Stimulated activated CD4-positive, alpha-beta T cell treated with anti-CD3 and anti-CD28 coated beads, Interleukin-2, amount 100 ng/mL, for 4 hours (primary cell): ENCODE data around the gene PAPSS1.

Experiments
- DNase-seq: peaks from one replicate; pipeline ENCODE4 v3.0.0-alpha.2; 2020; ENCODE audit warnings: low read depth

PAPSS1 gene

DNA sequence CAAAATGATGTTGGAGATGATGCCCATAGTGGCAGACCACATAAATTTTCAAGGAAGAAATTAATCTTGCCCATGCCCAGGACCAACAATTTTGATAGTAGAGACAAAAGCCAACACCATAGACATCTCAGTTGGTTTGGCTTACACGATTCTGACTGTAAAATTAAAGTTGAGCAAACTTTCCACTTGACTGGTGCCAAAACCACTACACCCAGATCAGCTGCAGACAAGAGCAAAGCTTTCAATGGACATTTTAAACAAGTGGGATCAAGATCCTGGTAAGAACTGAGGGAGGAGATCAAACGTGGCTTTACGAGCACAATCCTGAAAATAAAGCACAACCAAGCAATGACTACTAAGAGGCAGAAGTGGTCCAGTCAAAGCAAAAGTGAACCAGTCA is 90.7 kb downstream of the PAPSS1 start:
- no peak for DNase-seq

DNA sequence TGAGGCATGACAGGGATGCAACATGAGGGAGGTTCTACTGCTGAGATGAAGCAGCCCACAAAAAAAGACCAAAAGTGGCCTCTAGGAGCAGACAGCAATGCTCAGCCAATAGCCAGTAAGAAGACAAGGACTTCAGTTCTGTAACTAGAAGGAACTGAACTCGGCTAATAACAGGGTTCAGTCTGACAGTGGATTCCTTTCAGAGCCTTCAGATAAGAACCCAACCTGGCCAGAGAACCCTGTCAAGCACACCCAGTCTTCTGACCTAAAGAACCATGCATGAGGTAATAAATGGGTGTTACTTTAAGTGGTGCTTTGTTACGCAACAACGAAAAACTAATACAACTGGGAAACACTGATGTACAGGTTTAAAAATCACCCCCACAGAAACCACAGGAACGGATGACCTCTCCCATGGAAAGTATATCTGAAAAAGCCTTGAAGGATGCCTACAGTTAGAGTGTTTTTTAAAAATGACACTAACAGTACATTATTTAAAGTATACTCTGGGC is 94.6 kb downstream of the PAPSS1 start:
- no peak for DNase-seq

DNA sequence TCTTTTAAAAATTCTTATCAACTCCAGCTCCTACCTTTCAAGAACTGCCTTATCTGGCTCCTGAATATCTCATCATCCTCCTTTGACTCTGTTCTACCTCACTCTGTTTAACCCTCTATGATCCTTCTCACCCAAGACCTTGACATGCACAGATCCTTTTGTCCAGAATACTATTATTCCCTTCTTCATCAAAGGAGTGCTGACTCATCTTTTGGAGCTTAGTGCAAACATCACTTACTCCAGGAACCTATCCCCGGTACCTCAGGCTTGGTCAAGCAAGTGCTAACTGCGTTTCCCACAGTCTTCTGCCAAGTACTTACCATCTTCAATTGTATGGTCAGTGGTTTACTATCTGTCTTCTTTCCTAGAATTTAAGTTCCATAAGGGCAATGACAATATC is 96.0 kb downstream of the PAPSS1 start:
- DNase-seq = no peak

DNA sequence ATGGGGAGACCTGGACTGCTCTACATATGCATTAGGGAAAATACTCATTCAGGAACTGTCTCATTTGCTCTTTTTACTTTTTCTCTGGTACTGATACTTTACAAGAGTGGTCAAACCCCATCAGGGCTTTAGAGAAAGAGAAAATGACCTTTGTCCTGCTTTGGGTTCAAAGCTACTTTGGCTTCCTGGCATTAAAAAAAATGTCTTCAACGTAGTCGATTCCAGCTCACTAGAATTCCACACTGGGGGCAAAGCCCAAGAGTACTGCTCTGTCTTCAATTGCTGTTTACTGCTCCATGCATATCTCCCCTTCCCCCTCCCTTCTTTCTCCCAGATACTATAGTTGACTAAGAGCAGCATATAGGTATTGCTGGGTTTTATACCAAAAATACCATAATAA is 98.0 kb downstream of the PAPSS1 start:
- DNase-seq = no peak

DNA sequence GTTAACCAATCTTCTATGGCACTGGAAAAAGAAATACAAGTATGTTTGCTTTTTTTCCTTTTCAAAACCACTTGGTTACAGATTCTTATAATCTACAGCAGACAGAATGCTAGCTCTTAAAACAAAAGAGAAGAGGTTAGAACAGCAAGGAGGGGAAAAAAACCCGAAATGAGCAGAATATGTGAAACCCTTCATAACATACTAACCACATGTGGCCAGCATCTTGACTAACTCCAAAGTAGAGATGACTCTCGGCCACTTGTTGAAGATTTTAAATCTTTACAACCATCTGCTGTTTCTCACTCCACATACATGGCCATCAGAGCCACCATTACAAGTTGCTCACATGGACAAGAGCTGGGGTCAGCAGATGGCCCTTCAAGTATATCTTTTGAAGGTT is 100.3 kb downstream of the PAPSS1 start:
- no peak for DNase-seq

DNA sequence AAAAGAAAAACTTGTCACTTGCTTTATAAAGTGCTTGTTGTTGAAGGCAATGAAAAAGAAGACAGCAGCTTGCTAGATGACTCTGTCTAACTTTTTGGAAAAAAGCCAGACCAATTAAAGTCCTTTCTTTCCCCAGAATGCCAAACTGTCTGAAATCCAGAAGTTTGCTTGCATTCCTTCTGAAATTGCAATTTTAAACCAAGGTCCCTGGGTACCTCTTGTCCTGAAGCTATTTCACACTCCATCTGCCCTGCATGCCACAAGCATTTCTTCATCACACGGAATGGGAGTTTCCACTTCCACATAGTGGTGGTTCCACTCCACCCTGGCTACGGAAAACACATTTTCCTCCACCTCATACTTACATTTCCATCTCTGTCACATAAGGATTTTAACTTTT is 101.0 kb downstream of the PAPSS1 start:
- DNase-seq = no peak

DNA sequence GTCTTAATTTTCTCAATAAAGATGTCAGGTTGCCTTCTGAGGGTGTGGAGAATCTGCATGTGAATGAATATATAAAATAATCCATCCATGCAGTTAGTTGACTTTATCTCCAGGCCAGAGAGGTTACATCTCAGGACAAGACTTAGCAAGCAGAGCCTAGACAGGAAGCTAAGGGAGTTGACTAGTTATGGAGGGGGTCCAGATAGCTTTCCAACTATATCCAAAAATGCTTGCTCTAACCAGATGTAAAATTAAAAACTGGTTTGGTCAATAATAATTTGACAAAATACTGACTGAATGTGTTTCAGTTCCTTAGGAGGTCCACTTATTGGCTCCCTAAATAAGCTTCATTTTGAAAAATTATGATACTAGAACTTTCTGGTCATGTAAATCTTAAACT is 101.4 kb downstream of the PAPSS1 start:
- no peak for DNase-seq

DNA sequence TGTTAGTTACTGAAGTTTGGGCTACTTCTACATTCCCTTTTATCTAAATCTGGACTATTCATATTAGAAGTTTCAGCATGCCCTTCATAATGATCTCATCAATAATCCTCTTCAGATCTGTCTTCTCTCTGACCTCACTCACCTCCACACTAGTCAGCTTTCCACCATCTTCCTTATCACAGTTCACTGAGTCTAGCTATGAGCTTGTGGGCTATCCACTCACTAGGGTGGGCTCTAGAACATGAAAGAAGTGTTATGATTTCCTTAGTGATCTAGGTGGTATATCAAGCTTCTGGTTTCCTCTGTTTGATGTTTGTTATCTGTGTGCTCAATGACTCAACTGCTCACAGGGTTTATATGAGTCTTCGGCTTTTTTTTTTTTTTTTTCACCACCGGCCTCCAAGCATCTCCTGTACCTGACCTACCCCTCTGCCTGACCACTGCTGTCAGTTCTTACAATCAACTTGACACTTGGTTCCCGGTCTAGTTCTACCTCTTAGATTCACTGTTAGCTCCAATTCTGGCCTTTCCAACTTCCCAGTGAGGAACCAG is 103.1 kb downstream of the PAPSS1 start:
- DNase-seq = no peak

DNA sequence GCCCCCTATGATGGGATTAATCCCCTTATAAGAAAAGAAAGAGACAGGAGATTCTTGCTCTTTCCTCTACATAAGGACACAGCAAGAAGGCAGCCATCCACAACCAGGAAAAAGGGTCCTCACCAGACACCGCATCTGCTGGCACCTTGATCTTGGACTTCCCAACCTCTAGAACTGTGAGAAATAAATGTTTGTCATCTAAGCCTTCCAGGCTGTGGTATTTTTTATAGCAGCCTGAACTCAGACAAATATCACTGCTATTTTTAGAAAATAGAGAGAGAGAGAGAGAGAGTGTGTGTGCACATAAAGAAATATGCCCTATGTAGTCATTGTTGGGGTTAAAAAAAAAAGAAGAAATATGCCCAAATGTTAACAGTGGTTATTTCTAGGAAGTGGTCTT is 104.2 kb downstream of the PAPSS1 start:
- DNase-seq = no peak

DNA sequence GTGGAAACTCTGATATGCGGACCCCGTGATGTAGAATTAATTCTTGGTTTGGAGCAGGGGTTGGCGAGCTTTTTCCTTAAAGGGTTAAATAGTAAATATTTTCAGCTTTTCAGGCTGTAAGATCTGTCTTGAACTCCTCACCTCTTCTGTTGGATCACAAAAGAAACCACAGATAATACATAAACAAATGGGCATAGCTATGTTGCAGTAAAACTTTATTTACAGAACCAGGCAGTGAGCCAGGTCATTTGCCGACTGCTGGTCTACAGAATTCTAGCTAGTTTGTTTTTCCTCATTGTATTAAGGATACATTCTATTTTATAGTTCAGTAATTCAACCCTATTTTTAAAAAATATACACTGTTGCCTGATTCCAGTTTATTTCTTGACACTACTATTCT is 116.6 kb downstream of the PAPSS1 start:
- DNase-seq = no peak

DNA sequence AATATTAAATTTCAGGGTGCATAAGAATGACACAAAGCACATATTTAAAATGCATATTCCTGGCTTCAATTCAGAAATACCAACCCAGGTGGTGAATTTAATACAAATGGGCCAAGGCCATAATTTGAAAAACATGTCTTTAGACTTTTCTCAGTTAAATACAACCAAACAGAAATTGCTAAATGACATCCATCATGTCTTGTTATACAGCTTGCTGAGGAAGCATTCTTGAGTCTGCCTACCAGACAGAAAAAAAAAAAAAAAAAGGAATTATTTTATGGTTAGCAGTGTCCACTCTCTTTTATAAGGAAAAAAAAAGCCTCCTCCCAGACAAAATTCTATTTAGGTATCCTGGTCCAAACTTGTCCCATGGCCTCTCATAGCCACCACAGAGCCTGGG is 119.1 kb downstream of the PAPSS1 start:
- DNase-seq = no peak

DNA sequence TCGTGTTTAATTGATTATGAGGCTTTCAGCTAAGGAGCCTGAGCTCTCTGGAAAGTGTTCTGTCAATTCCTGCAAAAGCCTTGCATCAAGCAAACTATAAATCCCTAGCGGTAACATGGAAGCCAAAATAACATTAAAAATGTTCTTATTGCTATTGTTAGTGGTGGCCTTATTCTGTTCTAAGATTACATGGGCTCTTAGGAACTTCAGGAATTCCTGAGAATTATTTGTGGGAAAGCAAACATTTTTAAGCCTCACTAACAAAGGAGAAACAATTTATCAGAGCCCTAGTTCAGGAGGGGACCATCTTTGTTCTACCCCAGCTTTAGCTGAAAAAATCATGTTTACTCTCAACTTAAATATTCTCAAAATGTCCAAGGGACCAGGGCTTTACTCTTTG is 119.6 kb downstream of the PAPSS1 start:
- no peak for DNase-seq

DNA sequence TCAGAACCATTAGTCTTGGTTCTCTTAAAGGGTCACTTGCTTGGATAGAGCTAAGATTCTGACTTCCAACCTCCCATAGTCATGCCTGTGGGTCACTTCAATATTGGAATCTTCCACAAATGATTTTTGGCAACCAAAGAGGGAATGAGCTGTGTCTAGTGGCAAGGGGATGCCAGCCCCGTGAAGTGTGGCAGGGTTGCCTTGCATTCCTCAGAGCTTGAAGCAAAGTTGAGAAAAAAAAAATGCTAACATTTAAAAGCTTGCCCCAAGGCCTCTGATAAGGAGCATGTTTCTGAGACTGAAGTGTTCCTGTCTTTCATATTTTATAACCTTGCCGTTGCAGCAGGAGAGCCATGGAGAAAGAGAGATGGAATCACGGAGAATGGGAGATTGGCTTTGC is 120.2 kb downstream of the PAPSS1 start:
- DNase-seq = no peak

DNA sequence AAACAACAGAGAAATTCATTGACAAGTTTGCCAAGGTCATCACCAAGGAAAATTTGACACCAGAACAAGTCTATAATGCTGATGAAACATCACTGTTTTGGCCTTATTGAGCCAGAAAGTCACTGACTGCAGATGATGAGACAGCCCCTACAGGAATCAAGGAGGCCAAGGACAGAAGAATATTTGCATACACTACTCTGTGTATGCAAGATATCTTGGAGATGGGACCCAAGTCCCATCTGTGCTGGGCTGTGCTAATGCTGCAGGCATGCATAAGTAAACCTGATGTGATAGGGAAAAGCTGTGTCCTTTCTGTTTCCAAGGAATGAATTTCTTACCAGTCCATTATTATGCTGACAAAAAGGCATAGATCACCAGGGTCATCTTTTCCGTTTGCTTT is 126.8 kb downstream of the PAPSS1 start:
- no peak for DNase-seq

DNA sequence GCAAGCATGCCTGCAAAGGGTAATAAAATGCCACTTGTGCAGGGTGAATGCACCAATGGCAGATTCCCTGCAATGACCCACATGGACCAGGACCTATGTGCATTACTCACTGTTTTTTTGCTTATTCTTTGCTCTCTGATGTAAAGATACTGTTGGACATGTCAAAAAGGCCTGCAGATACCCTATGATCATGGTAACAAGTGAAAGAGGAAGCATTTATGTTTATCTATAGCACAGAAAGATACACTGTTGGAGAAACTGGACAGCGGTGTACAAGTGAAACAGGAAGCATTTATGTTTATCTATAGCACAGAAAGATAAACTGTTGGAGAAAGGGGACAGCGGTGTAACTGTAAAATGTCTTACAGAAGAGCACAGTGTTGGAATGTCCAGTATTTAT is 127.5 kb downstream of the PAPSS1 start:
- no peak for DNase-seq

DNA sequence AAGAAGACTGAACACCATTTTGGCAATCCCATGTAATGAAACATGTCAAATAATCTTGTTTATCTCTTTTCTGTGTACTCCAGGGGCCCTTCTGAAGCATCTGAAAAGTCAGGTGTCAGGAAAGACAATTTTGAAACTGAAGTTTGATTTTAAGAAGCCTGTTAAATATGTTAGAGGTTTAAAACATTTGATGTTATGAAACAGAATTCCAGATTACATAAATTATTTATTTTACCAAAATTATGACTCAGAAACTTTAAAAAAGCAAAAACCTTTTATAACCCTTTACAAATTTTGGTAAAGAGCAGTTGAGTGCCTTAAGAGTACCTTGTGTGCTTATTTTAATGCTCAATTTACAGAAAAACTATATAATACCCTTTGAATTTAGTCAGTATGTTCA is 130.8 kb downstream of the PAPSS1 start:
- no peak for DNase-seq

DNA sequence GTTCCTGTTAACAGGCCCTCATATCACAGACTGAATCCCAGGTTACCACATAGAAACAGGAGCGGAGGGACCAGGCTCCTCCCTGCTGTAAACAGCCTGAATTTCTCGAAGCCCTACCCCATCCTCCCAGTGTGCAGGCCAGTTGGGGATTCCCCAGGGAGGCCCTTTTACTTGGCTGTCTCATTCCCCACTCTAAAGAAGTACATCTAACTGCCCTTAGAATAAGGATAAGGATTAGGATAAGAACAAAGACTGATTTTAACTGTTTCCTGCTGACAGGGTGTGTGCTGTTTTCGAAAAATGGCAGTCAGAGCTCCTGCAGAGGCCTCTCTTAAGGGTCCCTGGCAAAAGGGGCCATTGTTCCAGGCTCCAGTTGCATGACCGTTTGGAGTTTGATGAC is 133.7 kb downstream of the PAPSS1 start:
- no peak for DNase-seq

DNA sequence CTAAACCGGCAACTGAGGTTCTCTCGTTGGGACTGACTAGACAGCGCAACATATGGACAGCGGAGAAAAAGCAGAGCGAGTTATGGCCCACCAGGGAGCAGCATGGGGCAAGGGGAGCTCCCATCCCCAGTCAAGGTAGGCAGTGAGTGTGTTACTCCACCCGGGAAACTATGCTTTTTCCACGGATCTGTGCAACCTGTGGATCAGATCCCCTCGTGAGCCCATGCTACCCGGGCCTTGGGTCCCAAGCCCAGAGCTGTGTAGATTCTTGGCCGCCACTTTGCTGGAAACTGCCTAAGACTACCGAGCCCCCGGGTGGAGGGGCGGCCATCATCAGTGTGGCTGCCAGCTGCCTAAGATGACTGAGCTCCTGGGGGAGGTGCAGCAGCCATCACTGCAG is 140.9 kb downstream of the PAPSS1 start:
- DNase-seq = no peak

DNA sequence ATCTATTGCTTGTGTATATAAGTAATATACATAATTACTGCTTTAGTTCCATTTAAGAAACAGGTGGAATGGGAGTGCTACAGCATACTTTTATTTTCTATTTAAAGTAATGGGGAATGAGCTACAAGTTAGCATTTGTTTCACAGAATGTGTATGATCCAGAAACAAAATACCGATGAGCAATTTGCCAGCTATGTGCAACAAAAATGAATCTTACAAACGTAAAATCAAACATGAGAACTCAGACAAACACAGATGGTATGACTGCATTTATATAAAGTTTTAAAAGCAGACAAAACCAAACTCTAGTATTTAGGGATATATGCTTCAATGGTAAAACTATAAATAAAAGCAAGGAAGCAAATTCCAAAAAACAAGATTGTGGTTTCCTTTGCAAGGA is 141.7 kb downstream of the PAPSS1 start:
- no peak for DNase-seq

DNA sequence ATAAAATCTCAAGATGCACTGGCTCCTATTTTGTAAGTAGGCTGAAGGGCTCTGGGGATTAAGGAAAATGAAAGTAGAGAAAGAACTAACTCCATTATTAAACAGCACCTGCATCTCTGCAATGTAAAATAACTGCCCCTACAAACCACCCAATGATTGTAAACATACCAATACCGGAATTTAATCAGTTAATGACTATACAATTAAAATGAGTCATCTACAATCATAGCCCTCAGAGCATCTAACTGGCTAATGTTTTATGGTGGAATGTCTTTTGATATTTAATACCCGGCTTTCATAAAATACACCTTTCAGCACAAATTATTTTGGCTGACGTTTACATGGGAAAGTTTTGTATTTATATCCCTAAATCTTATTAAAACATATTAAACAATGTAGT is 142.3 kb downstream of the PAPSS1 start:
- no peak for DNase-seq

DNA sequence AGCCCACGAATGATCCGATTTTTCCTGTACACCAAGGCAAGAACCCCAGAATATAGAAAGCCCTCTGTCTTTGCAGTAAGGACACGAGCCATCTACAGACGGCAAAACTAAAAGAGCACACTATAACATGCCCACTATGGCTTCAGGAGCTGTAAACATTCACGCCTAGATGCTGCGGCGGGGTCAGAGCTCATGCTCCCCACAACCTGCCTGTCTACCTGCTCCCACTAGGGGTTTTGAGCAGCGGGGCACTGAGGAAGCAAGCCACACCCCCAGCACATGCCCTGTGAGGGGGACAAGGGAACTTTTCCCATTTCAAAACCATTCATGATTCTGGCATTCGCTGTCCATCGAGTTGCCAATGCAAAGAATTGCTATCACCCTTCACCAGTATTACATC is 144.8 kb downstream of the PAPSS1 start:
- no peak for DNase-seq

DNA sequence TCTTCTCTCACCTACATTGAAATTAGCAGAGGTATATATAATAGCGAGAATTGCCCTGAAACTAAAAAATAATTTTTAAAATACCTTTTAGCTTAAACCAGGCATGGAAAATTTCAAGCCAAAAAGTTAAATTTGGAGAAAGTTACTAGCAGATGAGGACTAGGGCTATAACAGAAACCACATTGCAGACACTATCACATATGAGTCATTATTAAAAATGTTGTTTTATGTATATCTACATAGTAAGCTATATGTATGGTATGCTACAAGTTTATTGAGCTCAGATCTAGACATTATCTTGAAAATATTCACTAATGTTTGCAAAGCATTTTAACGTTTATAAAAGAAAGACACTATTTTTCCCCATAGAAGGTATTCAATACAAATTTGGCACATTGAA is 147.8 kb downstream of the PAPSS1 start:
- DNase-seq = no peak

DNA sequence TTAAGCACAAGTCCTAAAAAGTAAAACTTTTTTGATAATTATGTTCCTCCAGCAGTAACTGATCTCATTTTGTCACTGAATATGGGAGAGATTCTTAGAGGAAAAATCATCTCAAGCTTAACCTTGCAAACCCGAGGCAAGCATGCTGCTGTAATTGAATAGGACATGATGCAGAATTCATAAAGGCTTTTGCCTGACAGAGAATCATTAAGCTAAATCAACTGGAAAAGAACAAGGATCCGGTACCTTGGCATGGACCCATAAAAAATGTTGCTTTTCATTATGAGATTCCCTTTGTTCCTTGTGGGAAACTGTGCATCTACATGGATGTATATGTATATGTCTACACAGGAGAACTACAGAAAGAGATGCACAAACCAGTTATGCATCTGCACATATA is 149.1 kb downstream of the PAPSS1 start:
- no peak for DNase-seq

DNA sequence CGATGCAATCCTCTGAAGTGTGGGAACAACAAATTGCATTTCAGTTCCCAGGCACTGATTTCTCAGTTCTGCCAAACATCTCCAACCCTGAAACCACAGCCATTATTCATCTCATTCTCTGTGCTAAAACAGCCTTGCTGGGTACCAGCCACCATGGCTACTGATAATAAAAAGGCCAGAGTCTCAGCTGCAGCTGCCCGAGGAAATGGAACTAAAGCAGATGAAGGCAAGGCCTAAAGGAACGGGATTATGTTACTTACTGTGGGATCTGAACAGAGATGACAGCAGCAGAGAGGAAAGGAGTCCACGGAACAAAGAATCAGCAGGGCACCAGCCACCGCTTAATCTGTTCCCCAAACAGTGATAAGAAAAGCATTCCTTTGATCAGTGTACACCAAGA is 155.7 kb downstream of the PAPSS1 start:
- no peak for DNase-seq
